ENCODE measurements around the gene COL6A1.
A peak's percentile ranks its signal among the peaks of the same experiment; 100 is the strongest.

The COL6A1 gene

DNA sequence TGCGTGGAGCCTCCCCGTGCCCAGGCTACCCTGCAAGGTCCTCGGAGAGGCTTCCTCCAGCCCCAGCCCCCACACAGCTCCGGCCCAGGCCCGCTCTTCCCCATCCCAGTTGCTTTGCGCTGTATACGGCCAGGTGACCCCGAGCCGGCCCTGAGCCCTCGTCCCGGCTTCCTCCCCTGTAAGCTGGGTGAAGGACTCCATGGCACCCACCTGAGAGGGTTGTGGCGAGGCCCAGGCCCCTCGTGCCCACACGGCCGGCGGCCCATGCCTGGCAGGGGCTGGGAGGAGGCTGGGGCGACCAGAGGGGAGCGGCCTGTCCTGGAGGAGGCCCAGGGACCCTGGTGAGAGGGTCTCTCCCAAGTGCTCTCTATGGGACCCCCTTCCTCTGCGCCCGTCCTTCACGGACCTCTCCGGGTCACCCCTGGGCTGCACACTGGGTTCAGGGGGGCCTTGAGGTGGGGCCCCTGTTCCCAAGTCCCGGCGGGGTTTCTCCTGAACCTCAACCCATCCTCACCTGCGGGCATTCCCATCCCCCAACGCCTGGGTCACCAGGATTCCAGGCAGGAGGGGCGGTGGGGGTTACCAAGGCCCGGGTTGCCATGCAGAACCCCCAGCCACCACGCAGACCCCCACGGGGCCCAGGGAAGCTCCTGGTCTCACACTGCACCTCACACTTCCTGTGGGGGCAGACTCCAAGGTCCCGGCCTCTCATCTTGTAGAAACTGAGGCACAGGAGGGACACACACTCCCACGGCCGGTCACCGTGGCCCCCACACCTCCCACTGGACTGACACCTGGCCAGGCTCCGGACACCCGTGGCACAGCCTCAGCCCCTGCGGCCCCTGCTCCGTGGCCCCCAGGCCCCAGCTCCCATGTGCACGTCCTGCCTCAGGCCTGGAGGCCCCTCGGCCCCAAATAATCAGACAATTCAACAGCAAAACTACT, 25.2 kb downstream of the COL6A1 start:
- DNase-seq = peak; percentile 8

DNA sequence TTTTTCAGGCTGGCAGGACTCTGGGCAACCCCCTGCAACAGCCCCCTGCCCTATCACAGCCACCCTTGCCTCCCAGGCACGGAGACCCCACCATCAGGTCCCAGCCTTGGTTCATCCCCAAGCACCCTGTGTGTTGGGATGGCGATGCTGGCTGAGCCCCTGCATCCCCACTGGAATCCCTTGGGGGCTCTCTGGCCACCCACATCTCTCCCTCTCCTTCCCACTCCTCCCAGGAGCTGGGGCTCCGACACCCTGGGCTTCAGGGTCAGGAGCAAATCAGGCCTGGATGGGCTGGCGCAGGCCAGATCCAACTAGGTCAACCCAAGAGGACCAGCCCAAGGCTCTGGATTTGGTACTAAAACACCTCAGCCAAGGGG, 25.9 kb downstream of the COL6A1 start:
- DNase-seq = no peak

DNA sequence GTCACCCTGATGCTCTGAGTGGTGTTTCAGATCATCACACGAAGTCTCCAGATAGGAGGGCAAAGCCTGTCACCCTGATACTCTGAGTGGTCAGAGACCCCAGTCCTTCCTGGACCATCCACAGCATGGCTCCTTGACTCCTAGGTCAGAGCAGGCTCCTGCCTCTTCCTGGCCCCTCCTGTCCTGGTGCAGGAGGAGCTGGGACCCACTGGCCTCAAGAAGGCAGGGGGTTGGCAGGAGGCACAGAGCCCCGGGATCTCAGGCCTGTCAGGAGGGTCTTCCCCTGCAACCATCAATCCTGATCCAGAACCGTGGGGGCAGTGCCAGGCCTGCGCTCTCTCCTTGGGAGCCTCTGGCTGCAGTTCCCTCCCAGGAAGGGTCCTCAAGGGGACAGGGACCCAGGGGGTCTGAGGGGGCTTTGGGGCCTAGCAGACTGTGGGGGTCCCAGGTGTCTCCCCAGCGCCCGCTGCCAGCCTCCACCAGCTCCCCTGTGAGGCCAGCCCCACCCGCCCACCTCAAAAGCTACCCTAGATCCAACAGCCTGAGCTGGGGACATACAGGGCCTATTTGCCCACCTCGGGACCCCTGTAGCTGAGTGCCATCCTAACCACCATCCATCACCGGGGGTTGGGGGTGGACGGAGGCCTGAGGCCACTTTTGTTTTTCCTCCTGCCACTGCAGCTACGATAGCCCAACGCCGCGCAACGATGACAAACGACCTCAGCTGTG, 27.5 kb downstream of the COL6A1 start:
- DNase-seq = no peak

DNA sequence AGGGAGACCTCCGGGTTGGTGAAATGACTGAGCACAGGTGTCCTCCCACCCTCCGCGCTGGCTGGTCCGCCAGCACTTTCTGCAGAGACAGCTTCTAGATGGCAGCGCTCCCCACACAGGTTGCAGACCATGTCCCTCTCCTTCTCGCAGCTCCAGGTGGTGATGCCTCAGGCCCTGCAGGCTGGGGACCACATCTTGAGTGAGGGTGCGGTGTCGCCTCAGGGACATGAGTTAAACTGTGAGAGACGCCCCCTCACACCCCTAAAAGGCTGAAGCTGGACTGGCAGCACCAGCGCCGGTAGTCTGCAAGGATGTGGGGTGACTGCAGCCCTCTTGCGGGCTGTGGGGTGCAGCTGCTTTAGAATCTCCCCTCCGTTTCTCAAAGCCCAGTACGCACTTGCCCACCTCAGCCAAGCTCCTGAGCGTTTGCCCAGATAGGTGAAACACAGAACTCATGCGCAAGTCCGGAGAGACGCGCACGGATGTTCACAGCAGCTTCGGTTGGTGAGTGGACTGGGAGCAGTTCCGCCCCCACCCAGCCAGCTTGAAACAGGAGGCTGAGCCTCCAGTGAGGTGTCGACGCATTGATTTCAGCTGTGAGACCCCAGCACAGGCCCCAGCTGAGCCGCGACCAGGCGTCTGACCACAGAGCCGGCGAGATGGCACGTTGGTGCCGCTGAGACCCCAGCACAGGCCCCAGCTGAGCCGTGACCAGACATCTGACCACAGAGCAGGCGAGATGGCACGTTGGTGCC, 28.6 kb downstream of the COL6A1 start:
- no peak for DNase-seq

DNA sequence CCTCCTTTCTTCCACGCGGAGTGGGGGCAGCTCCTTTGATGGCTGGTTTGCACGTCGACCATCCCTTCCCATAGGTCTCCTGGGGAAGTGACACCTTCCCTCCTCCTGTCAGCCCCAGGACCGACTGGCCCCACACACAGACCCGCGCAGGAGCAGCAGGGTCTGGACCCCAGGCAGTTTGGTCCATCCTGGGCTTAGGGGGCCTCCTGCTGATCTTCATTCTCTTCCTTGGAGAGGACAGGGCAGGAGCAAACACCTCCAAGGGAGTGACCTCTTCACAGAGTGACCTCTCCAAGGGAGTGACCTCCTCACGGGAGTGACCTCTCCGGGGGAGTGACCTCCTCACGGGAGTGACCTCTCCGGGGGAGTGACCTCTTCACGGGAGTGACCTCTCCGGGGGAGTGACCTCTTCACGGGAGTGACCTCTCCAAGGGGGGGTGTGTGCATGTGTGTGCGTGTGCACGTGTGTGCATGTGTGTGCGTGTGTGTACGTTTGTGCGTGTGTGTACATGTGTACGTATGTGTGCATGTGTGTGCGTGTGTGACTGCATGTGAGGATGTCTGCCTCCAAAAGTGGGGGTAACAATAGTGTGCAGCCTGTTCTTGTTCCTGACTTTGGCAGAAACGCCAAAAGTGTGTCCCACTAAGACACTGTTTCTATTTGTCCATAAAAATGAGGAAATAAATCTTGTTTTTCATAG, 29.8 kb downstream of the COL6A1 start:
- no peak for DNase-seq

DNA sequence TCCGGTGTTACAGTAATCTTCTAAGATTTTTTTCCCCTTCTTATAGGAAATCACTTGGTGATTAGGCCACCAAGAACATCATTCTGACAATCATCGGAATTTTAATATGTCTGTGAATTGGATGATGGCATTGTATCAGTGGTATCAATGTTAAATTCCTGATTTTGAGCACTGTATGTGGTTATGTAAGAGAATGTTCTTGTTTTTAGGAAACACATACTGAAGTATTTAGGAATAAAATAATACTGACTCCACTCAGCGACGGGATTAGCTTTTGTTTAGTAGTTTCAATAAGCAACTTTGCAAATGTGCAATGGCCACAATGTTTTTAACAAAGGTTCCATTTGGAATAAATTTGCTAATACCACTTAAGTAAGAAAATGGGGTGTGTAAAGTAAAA, 30.6 kb downstream of the COL6A1 start:
- no peak for DNase-seq

DNA sequence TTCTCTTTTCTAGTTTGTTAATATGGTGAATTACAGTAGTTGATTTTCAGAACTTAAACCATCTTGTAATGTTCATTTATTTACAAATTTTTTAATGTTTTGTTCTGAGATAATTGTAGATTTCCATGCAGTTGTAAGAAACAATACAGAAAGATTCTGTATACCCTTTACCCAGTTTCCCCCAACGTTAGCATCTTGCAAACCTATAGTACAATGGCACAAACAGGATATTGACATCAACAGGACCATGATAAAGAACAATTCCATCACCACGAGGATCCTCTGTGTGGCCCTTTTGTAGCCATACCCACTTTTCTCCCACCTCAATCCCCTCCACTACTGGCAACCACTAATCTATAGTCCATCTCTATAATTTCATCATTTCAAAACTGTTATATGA, 33.3 kb downstream of the COL6A1 start:
- DNase-seq = no peak

DNA sequence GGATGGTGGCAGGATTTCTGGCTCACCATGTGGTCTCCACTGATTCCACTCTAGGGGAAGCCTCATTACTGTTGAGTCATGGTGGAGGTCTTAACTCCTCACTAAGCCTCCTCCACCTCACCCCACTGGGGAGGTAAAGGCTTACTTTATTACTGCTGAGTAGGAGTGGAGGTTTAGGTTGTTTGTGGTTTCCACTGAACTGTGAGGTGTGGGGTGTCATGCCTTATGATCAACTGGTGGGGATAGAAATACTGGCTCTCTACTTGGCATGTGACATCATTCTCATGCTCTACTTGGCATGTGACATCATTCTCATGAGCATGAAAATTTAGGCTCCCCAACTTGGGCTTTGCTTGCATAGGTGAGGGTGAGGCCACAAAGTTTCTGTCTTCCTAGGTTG, 35.6 kb downstream of the COL6A1 start:
- no peak for DNase-seq

DNA sequence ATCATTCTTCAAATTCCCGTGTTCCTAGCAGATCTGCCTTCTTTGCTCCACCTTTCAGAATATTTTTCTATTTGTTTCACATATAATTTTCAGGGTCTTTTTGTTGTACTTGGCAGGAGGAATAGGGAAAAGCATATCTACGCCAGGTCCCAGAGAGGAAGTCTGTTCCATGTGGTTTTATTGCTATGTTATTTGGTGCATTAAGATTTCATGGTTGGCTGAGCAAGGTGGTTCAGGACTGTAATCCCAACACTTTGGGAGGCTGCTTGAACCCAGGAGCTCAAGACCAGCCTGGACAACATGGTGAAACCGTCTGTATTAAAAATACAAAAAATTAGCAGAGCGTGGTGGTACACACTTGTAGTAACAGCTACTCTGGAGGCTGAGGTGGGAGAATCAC, 36.1 kb downstream of the COL6A1 start:
- no peak for DNase-seq

DNA sequence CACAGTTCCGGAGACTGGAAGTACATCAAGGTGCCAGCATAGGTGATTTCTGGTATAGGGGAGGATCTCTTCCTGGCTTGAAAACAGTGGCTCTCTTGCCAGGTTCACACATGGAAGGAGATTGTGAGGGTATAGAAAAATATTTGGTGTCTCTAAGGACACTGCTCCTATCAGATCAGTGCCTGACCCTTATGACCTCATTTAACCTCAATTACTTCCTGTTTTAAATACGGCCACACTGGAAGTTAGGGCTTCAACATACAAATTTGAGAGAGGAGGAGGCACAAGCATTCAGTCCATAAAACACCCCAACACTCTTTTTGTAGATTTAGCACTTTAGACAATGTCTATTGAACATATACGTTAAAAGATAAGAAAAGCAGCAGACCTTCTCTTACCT, 37.0 kb downstream of the COL6A1 start:
- no peak for DNase-seq

DNA sequence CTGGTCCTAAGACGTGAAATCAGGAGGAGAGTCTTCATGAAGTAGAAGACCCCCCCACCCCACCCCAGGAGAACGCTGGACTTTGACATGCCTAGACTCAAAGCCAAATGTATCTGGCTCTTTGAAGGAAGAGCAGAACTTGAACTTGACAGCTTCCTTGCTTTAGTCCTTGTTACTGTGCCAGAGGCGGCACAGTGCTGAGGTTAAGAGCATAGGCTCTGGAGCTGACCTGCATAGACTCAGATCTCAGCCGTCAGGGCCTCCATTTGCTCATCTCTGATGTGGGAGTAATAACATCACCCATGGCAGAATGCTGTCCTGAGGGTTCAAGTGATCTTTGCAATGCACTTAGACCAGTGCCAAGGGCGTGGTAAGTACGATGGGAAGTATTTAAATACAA, 39.0 kb downstream of the COL6A1 start:
- DNase-seq = no peak

DNA sequence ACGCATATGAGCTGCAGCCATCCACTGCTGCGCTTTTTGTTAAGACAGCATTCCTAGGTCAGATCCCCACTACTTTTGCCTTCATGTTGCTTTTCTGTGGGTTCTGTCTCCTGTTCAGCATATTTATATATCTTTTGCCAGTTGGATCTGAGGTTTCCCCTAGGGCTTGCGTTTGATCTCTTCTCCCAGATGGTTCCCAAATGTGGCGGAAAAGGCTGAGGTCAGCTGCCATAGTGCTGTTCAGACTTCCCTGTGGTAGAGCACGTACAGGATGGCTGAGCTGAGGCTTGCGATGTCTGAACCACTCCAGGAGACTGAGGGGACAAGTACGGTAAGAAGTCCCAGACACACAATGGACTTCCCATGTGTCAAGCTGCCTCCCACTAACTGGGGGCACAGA, 39.8 kb downstream of the COL6A1 start:
- DNase-seq = no peak

DNA sequence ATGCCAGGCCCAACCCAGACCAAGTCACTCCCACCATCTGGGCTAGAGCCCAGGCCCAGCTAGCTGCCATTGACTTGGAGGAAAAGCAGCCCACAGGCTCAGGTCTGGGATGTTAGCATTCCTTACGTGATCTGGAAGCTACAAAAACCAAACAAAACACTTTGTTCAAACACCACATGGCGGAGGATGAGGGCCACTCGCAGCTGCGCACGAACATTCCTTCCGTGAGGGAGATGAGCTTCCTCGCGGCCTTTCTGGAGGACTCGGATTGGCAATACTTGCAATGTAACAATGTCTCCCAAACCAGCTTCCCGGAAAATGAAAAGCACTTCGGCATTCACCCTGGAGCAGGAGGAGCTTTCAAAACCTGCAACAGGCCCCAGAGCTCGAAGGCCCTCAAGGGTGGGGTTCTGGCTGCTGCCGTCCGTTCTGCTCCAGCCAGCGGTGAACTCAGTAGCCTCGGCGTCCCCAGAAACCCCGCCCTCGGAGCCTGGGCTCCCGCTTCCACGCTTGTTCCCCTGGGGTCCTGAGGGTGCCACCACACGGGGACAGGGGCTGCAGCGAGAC, 40.5 kb downstream of the COL6A1 start:
- DNase-seq = no peak

DNA sequence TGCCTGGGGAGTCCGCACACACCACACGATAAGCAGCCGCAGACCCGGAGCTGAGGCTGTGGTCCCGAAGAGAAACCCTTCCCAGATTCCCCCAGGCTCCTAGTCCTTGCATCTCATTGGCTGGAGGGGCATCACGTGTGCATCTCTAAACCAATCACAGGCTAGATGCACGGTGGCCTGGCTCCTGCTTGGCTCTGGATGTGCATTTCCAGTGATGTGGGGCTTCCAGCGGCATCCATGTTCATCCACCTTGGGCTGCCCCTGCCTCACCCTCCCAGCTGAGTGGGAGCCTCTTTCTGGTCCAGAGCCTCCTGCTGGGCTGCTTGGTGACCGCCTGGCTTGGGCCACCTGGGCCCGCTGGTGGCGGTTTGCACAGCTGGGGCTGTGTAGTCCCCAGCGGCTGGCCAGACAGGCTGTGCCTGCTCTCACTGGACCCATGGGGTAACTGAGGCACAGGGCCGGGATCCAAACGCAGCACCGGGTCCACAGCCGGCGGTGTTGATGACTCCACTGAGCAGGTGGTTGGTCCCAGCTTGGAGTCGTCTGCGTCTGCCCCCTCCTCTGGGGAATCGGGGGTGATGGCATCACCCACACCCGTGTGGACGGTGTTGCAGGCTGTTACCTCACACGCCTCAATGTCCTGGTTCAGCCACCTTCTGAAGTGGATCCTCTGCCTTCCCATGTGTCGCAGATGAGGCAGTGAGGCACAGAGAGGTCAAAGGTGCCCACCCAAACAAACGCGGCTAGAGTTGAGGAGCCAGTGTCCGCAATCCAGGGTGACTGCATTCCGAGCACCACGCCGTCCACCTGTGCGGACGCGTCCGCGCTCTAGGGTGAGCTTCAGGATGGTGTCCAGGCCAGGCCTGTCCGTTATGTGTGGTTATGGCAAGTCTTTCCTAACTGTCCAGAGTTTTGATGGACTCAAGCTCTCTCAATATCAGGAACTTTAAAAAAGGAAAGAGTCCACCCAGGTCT, 41.3 kb downstream of the COL6A1 start:
- no peak for DNase-seq

DNA sequence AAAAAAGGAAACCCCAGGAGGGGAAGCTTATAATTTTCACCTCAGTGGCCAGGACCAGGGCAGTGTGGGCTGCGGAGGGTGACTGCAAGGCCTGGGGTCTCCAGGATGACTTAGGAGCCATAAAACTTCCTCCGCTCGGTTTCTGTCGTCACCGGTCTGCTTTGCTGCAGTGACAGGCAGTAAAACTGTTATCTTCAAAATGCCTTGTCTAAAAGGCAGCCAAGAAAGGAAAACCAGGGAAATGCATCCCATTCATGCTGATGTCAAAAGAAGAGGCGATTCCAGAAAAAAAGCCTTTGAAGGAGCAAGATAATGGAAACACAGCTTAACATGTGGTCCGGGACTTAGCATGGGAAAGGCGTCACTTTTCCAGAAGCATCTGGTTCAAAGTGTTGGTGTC, 42.0 kb downstream of the COL6A1 start:
- DNase-seq = no peak

DNA sequence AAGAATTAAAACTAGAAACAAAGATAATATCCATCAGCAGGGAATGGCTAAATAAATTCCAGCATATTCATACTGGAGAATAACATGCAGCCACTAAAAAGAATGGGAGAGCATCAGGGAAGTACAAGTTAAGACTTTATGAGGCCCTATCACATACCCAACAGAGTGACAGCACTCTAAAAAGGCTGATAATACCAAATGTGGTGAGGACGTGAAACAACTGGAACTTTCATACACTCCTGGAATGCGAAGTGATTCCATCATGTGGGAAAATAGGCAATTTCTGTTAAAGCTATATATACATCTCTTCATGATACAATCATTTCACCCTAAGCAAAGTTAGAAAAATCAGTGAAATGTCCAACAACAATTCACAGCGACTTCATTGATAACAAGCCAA, 42.6 kb downstream of the COL6A1 start:
- no peak for DNase-seq

DNA sequence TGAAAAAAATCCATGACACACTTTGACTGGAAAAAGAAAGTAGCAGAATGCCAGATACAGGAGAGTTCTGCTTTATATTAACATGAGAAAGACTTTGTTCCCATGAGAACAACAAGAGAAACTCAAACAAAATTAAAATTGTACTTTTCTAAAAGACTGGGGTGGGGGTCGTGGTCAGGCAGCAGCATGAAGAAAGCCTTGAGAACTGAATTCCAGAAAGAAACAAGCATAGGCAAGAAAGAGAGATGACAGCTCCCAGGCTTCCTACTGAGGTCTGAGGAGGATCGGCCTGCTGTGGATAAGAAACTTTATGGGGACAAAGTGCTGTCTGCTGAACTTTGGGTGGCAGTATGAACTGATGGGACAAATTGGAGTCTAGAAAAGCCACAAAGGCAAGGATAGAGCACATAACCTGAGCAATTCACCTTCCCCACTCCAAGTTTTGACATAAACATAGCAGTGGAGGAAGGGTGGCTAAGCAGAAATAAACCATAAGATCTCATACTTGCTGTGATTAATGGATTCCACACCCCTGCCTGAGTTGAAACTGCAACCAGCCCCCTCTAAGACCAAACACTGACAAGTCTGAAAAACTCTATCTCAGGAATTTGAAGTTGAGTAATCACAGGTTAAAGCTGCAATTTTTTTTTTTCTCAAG, 43.7 kb downstream of the COL6A1 start:
- DNase-seq = no peak

DNA sequence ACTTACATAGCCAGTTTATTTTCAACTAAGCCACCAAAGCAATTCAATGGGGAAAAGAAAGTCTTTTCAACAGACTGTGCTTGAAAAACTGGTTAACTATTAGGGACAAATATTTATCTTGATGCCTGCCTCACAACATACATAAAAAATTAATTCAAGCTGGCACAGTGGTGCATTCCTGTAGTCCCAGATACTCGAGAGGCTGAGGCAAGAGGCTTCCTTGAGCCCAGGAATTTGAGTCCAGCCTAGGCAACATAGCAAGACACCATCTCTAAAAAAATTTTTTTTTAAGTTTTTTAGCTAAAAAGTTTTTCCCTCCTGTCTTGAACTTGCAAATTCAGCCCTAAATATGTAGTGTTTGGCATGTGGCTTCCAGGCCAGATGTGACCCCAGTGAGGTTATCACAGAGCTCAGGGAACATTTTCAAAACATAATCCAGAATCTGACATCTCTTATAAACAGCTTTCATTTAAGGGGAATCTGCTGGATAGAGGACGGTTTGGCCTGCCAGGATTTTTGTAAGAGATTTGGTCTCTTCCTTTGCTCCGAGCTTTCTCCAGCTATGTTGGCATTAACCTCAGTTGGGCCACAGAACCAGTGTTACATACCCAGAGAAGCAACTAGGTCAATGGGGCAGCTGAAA, 46.4 kb downstream of the COL6A1 start:
- DNase-seq = no peak

DNA sequence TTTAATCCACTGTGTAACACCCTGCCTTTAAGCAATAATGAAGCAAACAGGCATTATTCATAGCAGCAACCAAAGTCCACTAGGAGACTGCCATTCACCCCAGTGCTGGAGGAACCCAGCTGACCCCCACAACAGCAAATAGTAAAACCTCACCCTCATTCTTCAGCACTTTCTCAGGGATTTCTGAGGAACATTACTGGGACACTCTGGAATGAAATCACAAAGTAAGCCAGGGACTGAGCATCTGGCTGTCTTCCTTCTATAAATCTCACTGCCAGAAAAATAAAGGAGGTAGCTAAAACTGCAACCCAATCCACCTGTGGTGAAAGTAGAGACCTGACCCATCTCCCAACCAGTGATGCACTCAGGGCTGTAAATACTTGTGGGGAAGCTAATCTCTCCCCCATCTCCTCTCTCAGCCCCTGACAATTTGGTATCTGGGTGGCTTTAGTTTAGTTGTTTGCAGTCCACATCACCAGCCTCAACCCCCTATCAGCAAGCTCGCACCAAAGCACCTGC, 47.1 kb downstream of the COL6A1 start:
- DNase-seq = no peak

Measured in activated naive CD4-positive, alpha-beta T cell treated with anti-CD3 and anti-CD28 coated beads, Interleukin-2, amount 50 U/mL, for 16 hours (primary cell).